Measurements from ENCODE around the gene FRMD5.

- TF ChIP-seq EP300 (IDR thresholded peaks at IDR 0.05), result no peak
- TF ChIP-seq, protein P1, sequence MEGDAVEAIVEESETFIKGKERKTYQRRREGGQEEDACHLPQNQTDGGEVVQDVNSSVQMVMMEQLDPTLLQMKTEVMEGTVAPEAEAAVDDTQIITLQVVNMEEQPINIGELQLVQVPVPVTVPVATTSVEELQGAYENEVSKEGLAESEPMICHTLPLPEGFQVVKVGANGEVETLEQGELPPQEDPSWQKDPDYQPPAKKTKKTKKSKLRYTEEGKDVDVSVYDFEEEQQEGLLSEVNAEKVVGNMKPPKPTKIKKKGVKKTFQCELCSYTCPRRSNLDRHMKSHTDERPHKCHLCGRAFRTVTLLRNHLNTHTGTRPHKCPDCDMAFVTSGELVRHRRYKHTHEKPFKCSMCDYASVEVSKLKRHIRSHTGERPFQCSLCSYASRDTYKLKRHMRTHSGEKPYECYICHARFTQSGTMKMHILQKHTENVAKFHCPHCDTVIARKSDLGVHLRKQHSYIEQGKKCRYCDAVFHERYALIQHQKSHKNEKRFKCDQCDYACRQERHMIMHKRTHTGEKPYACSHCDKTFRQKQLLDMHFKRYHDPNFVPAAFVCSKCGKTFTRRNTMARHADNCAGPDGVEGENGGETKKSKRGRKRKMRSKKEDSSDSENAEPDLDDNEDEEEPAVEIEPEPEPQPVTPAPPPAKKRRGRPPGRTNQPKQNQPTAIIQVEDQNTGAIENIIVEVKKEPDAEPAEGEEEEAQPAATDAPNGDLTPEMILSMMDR (IDR thresholded peaks at IDR 0.05), result no peak
These were observed 57.3 kb downstream of the FRMD5 start for GRCh38 chr15:44137750-44138149.

Measured in sigmoid colon (tissue), 4 donors.